HepG2 (cell line): ENCODE results near the gene TENT5A. TPM values are rescaled to one million over a fixed set of nuclear protein-coding genes. Genes with fewer than 3 reads are reported as not detected.

Experiments used
- ATAC-seq: fragments of 200-7000 bp; cut with Tn5 transposase; 3 replicates; pipeline ENCODE4 v1.9.1; 2020; ENCODE audit warnings: mild to moderate bottlenecking, moderate library complexity
- BruUV-seq: library from RNA; stranded (reverse); fragments of 400-500 nt; replicated peaks from 2 replicates; lab custom pipeline; 2021; lab: Mats Ljungman, UMichigan
- CTCF ChIA-PET: fragments of 300-600 bp; formaldehyde crosslinking; extraction: SDS; loops from one replicate; lab custom pipeline; 2021; ENCODE audit warnings: low total read pairs, inconsistent platforms, low intra/inter-chr PET ratio; lab: Yijun Ruan, JAX
- POLR2A ChIA-PET: fragments of 350-600 bp; sonication (Branson Sonifier 250); formaldehyde crosslinking; loops from one replicate; lab custom pipeline; 2020; ENCODE audit warnings: antibody characterized with exemption, inconsistent platforms; lab: Yijun Ruan, JAX
- DNase-seq: peaks from one replicate; pipeline ENCODE4 v3.0.0-alpha.2; 2015; ENCODE audit warnings: low spot score
- FAIRE-seq: peaks from 3 replicates; lab custom pipeline; 2011; peaks lifted over from hg19 to GRCh38; lab: Jason Lieb, UNC
- H2AFZ ChIP-seq: one replicate; pipeline ENCODE4 v1.6.1; 2011; ENCODE audit warnings: low read length, inconsistent platforms
- H3K27ac ChIP-seq: fragments of 300-600 bp; 3 replicates; pipeline ENCODE4 v1.8.0; 2011; ENCODE audit warnings: mixed run types, mild to moderate bottlenecking, mixed read lengths, low read length, inconsistent platforms; ENCODE audit not compliant: insufficient read depth; ENCODE audit errors: extremely low read length
- H3K27me3 ChIP-seq, 2 experiments: fragments of 200-600 bp in 1 of 2; 2 replicates in 1 of 2; 3 replicates in 1 of 2; pipeline versions ENCODE4 v1.6.0 to v1.8.0; 2011; ENCODE audit warnings: low read length in 2 of 2, mild to moderate bottlenecking in 2 of 2, moderate library complexity in 2 of 2, inconsistent platforms in 1 of 2; ENCODE audit not compliant: insufficient read depth in 2 of 2, control insufficient read depth in 1 of 2
- H3K36me3 ChIP-seq, 2 experiments: fragments of 200-600 bp in 1 of 2; replicated peaks in 1 of 2; 2 replicates in 1 of 2; 3 replicates in 1 of 2; pipeline versions ENCODE4 v1.5.1 to v1.8.0; 2011; ENCODE audit warnings: low read length in 2 of 2, inconsistent platforms in 1 of 2; ENCODE audit not compliant: insufficient read depth in 2 of 2, control insufficient read depth in 1 of 2
- H3K4me1 ChIP-seq: 2 replicates; pipeline ENCODE4 v1.5.1; 2012; ENCODE audit warnings: low read length, inconsistent platforms; ENCODE audit not compliant: insufficient read depth
- H3K4me2 ChIP-seq: 2 replicates; pipeline ENCODE4 v1.6.0; 2011; ENCODE audit warnings: low read depth, low read length, inconsistent platforms
- H3K4me3 ChIP-seq, 3 experiments: fragments of 200-600 bp in 1 of 3; sonication (generic), shearing (Covaris generic) in 1 of 3; replicated peaks in 1 of 3; 2 replicates each; pipeline ENCODE4 v1.5.1; 2011 to 2016; ENCODE audit warnings: low read length in 3 of 3, inconsistent platforms in 2 of 3, low read depth in 2 of 3, mild to moderate bottlenecking in 2 of 3, control low read depth in 1 of 3, mixed read lengths in 1 of 3; ENCODE audit not compliant: insufficient read depth in 1 of 3
- H3K79me2 ChIP-seq: one replicate; pipeline ENCODE4 v1.6.1; 2011; ENCODE audit warnings: low read length, inconsistent platforms; ENCODE audit not compliant: insufficient read depth
- H3K9ac ChIP-seq: 2 replicates; pipeline ENCODE4 v1.6.0; 2011; ENCODE audit warnings: mild to moderate bottlenecking, low read depth, low read length, inconsistent platforms; ENCODE audit not compliant: insufficient read depth
- H3K9me3 ChIP-seq: 2 replicates; pipeline ENCODE4 v1.5.1; 2012; ENCODE audit warnings: mild to moderate bottlenecking, low read length
- H4K20me1 ChIP-seq: 2 replicates; pipeline ENCODE4 v1.6.0; 2011; ENCODE audit warnings: inconsistent platforms, mild to moderate bottlenecking, low read length, moderate library complexity; ENCODE audit not compliant: insufficient read depth
- KDM1A ChIP-seq: IDR thresholded peaks from 2 replicates; pipeline ENCODE4 v1.6.1; 2016; ENCODE audit warnings: missing compliant biosample characterization
- MAFG ChIP-seq: sonication (generic); formaldehyde crosslinking; IDR thresholded peaks from 2 replicates; pipeline ENCODE4 v1.5.1; 2020; ENCODE audit warnings: mild to moderate bottlenecking, missing genetic modification reagents
- NR2C2 ChIP-seq: sonication (generic); formaldehyde crosslinking; IDR thresholded peaks from 2 replicates; pipeline ENCODE4 v1.4.0; 2020; ENCODE audit warnings: missing genetic modification reagents, mild to moderate bottlenecking, moderate library complexity, borderline replicate concordance
- NR2F6 ChIP-seq, 2 experiments: IDR thresholded peaks; 2 replicates each; pipeline ENCODE4 v1.6.1; 2016; ENCODE audit warnings: antibody characterized with exemption in 1 of 2, mild to moderate bottlenecking in 1 of 2
- PAWR ChIP-seq: sonication (generic); formaldehyde crosslinking; IDR thresholded peaks from 2 replicates; pipeline ENCODE4 v1.4.0; 2020; ENCODE audit warnings: missing genetic modification reagents, mild to moderate bottlenecking, borderline replicate concordance
- PHF8 ChIP-seq: sonication (generic); formaldehyde crosslinking; IDR thresholded peaks from 2 replicates; pipeline ENCODE4 v1.5.0; 2020; ENCODE audit warnings: missing genetic modification reagents
- PLSCR1 ChIP-seq: sonication (generic); formaldehyde crosslinking; IDR thresholded peaks from 2 replicates; pipeline ENCODE4 v1.5.0; 2020; ENCODE audit warnings: missing genetic modification reagents, mild to moderate bottlenecking, borderline replicate concordance
- RAD21 ChIP-seq: fragments of 450-650 bp; formaldehyde crosslinking; IDR thresholded peaks from 2 replicates; pipeline ENCODE4 v1.5.0; 2020; ENCODE audit warnings: mild to moderate bottlenecking
- TRIM22 ChIP-seq: fragments of 450-650 bp; IDR thresholded peaks from 2 replicates; pipeline ENCODE4 v1.6.1; 2017
- ZNF224 ChIP-seq: sonication (generic); formaldehyde crosslinking; IDR thresholded peaks from 2 replicates; pipeline ENCODE4 v1.5.0; 2020; ENCODE audit warnings: mild to moderate bottlenecking, missing genetic modification reagents
- ZNF572 ChIP-seq: sonication (generic); formaldehyde crosslinking; IDR thresholded peaks from 2 replicates; pipeline ENCODE4 v1.5.1; 2020; ENCODE audit warnings: mild to moderate bottlenecking, missing genetic modification reagents
- ZNF597 ChIP-seq: sonication (generic); formaldehyde crosslinking; IDR thresholded peaks from 2 replicates; pipeline ENCODE4 v1.5.0; 2020; ENCODE audit warnings: missing genetic modification reagents
- ZNF710 ChIP-seq: sonication (generic); formaldehyde crosslinking; IDR thresholded peaks from 2 replicates; pipeline ENCODE4 v1.5.0; 2020; ENCODE audit warnings: mild to moderate bottlenecking, missing genetic modification reagents, borderline replicate concordance
- ZNF770 ChIP-seq: sonication (generic); formaldehyde crosslinking; IDR thresholded peaks from 2 replicates; pipeline ENCODE4 v1.5.0; 2020; ENCODE audit warnings: mild to moderate bottlenecking, missing genetic modification reagents
- ZNF800 ChIP-seq: sonication (generic); formaldehyde crosslinking; IDR thresholded peaks from 2 replicates; pipeline ENCODE4 v1.4.0; 2020; ENCODE audit warnings: missing genetic modification reagents
- ZNF841 ChIP-seq: sonication (generic); formaldehyde crosslinking; IDR thresholded peaks from 2 replicates; pipeline ENCODE4 v1.8.1; 2023; ENCODE audit warnings: missing genetic modification reagents, borderline replicate concordance
- WGBS: methylation state at CpG from one replicate; pipeline ENCODE4 v1.1.6; 2017; ENCODE audit warnings: low lambda C conversion rate; 5-methylcytosine and 5-hydroxymethylcytosine counted together
- in situ Hi-C: cut with HindIII; loops from 2 replicates; pipeline ENCODE4 v1.10.0; 2017; ENCODE audit warnings: low pct_unique_long_range_greater_than_20kb; ENCODE audit not compliant: extremely low pct_ligation_motif_present
- intact Hi-C: fragments of 100-400 bp; cut with micrococcal nuclease; formaldehyde crosslinking; loops from one replicate; pipeline ENCODE4 v1.10.0; 2022; ENCODE audit not compliant: unreplicated experiment
- polyA plus RNA-seq, 8 experiments: library from polyadenylated mRNA; depleted of rRNA in 3 of 8; stranded (reverse) in 7 of 8; unstranded in 1 of 8; fragments of >200 nt; fragmentation: Illumina TruSeq in 4 of 8; extraction: Trizol in 4 of 8; gene quantifications; 2 replicates each; pipeline versions ENCODE4 v1.2.1 to v1.2.3, GENCODE V29; 2011 to 2016; ENCODE audit warnings: low read depth in 4 of 8, missing spikeins in 1 of 8, mixed read lengths in 1 of 8; ENCODE audit not compliant: insufficient read depth in 1 of 8
- total RNA-seq, 5 experiments: library from RNA; depleted of rRNA; stranded (reverse); fragments of >200 nt; fragmentation: Illumina TruSeq; extraction: Trizol; gene quantifications; 2 replicates each; pipeline ENCODE4 v1.2.3, GENCODE V29; 2016; ENCODE audit warnings: low read depth in 1 of 5

TENT5A gene
- total and polyA plus RNA-seq, 2 of the 13 experiments (the other 11 are each of a cell fraction or from before 2014, with no cell fraction given): 8.0 to 13.8 TPM

GRCh38 chr6:81725127-81725526 lies 27.4 kb downstream of the TENT5A start:
- H3K4me2 ChIP-seq: no peak overlapping the region
- no peak for FAIRE-seq
- no TSS peak for BruUV-seq
- H4K20me1 ChIP-seq: no peaks in the 10 kb centered on the region
- intact Hi-C loops: no loop called here
- H3K36me3 ChIP-seq: no peaks in the 10 kb centered on the region
- in situ Hi-C loops: no loop called here
- ATAC-seq: no peak
- POLR2A ChIA-PET: no interaction called here
- DNase-seq: no peak
- H2AFZ ChIP-seq: no peak overlapping the region
- no peak overlapping the region for H3K4me3 ChIP-seq
- H3K79me2 ChIP-seq: no peaks in the 10 kb centered on the region
- 23% methylated on average over 2 of the region's 2 CpGs for WGBS
- H3K9me3 ChIP-seq: no peaks in the 10 kb centered on the region
- no peak overlapping the region for H3K27ac ChIP-seq
- H3K27me3 ChIP-seq: no peaks in the 10 kb centered on the region
- H3K4me1 ChIP-seq: no peaks in the 10 kb centered on the region
- no peak overlapping the region for H3K9ac ChIP-seq
- CTCF ChIA-PET: no interaction called here
- no peak for TF ChIP-seq ZNF572 (CRISPR knock-in tag)
- no peak for TF ChIP-seq MAFG (CRISPR knock-in tag)
- TF ChIP-seq TRIM22: no peak
- no peak for TF ChIP-seq NR2F6 (IDR thresholded peaks at IDR 0.05)
- no peak for TF ChIP-seq NR2F6 (CRISPR knock-in tag; IDR thresholded peaks at IDR 0.05)
- no peak for TF ChIP-seq ZNF841 (CRISPR knock-in tag)
- TF ChIP-seq PAWR (CRISPR knock-in tag): no peak
- no peak for TF ChIP-seq KDM1A (CRISPR knock-in tag)
- no peak for TF ChIP-seq RAD21
- TF ChIP-seq ZNF224 (CRISPR knock-in tag): no peak
- TF ChIP-seq ZNF597 (CRISPR knock-in tag): no peak
- no peak for TF ChIP-seq NR2C2 (CRISPR knock-in tag)
- no peak for TF ChIP-seq ZNF800 (CRISPR knock-in tag)
- TF ChIP-seq PHF8 (CRISPR knock-in tag): no peak
- TF ChIP-seq ZNF770: no peak
- TF ChIP-seq PLSCR1: no peak
- no peak for TF ChIP-seq ZNF710 (CRISPR knock-in tag)
